ENCODE measurements around the gene GRIN2D. TPM values are rescaled to one million over a fixed set of nuclear protein-coding genes. Genes with fewer than 3 reads are reported as not detected.
"Not testable (repeated sequence)": the region's sequence is repeated elsewhere in the genome, so short reads cannot be mapped to it uniquely, and the experiment has no call there.

The GRIN2D gene
- total RNA-seq, 1 experiment from 2014 or later: not detected

DNA sequence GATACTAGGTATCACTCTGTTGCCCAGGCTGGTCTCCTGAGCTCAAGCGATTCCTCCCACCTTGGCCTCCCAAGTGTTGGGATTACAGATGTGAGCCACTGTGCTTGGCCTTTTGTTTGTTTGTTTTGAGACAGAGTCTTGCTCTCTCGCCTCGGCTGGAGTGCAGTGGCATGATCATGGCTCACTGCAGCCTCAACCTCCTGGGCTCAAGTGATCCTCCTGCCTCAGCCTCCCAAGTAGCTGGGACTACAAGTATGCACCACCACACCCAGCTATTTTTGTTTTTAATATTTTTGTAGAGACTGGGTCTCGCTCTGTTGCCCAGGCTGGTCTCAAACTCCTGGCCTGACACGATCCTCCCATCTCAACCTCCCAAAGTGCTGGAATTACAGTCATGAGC, 21.7 kb upstream of the GRIN2D start:
- not testable (repeated sequence) for DNase-seq (ENCODE audit: low spot score)

DNA sequence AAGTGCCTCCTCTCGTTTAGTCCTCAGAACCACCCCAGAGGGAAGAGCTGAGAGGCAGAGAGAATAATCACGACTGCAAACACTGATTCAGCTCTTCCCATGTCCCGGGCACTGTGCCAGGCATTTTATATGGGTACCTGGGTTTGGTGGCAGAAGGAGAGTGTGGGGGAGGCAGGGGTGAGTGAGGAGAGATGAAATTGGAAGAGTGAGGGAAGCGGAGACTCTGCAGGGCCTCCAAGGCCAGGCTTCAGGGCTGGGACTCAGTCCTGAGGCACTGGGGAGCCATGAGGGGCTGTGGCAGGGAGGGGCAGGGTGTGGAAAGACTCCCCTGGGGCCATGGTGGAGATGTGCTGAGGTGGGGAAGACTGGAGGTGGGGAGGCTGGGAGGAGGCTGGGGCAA, 20.6 kb upstream of the GRIN2D start:
- DNase-seq (ENCODE audit: low spot score): peak; percentile 8

DNA sequence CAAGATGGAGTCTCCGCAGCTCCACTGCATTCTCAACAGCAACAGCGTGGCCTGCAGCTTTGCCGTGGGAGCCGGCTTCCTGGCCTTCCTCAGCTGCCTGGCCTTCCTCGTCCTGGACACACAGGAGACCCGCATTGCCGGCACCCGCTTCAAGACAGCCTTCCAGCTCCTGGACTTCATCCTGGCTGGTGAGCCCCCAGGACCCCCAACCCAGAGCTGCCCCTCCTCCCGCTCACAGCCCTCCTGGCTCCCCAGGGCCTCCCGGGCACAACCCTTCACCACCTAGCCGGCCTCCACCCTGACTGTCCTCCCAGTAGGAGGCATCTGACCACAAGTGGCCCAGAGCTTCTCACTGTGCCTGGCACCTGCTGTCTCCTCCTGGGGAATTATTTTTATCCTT, 19.9 kb upstream of the GRIN2D start:
- no peak for DNase-seq (ENCODE audit: low spot score)

DNA sequence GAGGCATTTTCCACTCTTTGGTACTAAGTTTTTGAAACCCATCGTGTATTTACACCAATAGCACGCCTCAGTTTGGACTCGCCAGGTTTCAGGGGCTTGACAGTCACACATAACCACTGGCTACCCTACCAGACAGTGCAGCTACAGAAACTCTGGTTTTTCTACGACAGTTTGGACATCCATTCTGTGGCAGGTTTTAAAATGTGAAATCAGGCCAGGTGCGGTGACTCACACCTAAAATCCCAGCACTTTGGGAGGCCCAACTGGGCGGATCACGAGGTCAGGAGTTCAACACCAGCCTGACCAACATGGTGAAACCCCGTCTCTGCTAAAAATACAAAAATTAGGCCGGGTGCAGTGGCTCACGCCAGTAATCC, 15.3 kb upstream of the GRIN2D start:
- DNase-seq (ENCODE audit: low spot score): no peak

GRCh38 chr19:48379058-48379457, 14.4 kb upstream of the GRIN2D start:
- peak; percentile 41 for DNase-seq (ENCODE audit: low spot score)

GRCh38 chr19:48381178-48381950, 12.1 kb upstream of the GRIN2D start:
- DNase-seq (ENCODE audit: low spot score): no peak

GRCh38 chr19:48382286-48382685, 11.2 kb upstream of the GRIN2D start:
- DNase-seq (ENCODE audit: low spot score): no peak

DNA sequence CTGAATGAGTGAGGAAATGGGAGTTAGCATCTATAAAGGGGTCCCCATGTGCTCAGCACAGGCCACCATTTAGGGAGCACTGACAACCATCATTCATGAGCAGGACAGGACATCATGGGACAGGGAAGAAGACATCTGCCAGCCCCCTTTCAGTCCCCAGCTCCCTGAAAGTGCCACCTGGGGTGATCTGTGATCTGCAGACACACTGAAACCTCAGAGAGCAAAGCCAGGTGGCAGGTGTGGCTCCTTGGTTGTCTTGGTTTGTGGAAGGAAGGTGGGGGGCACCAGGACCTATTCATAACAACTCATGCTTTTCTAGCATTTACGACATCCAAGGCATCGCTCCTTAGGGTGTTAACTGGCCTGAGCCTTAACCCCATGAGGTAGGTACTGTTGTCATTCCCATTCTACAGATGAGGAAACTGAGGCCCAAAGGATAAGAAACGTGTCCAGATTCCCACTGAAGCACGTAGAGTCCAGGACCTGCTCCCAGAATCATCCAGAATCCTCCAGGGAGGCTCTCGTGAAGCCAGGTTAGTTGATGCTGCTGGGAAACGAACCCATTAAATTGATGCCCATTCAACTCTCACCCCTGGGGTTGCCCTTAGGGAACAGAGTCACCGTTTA, 7.9 kb upstream of the GRIN2D start:
- DNase-seq (ENCODE audit: low spot score): no peak

GRCh38 chr19:48386981-48387380, 6.5 kb upstream of the GRIN2D start:
- no peak for DNase-seq (ENCODE audit: low spot score)

DNA sequence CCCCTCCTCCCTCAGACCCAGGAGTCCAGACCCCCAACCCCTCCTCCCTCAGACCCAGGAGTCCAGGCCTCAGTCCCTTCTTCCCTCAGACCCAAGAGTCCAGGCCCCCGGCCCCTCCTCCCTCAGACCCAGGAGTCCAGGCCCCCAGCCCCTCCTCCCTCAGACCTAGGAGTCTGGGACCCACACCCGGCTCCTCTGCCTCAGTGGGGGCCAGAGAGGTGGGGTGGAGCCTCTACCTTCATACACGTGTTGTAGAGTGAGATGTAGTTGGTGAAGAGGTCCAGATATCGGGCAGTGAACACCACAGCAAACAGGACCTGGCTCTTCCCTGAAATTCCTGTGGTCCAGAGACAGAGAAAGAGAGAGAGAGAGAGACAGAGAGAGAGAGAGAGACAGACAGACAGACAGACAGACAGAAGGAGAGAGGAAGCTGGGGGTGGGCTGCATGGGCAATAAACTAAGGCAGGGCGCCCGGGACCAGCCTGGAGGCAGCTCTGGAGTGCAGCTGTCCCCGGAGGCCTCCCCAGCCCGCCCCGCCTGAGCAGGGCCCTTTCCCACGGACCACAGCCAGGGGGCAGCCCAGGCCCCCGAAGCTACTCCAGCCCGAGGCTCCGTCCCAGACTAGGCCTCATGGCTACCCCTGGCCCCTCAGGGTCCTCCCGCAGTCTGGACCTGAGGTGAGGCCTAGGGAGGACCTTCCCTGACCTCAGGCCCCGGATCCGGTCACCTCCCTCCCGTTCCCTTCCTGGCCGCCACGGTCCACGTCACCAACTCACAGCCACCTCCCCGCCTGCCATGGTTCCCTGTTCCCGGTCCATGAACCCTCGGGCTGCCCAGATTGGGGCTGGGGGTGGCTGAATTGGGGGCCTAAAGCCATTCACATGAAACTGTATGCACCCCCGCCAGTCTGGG, 3.0 kb upstream of the GRIN2D start:
- peak; percentile 8 for DNase-seq (ENCODE audit: low spot score)

GRCh38 chr19:48391100-48392005, 2.1 kb upstream of the GRIN2D start, which contains the start of gene KDELR1:
Gene KDELR1, minus strand, starts transcription at chr19:48391551. Its CDS starts 193 bp downstream, at chr19:48391358.
- peak; percentile 37 for DNase-seq (ENCODE audit: low spot score)

- not testable (repeated sequence) for DNase-seq (ENCODE audit: low spot score)
Measured at GRCh38 chr19:48392006-48392344, 1.5 kb upstream of the GRIN2D start.

DNA sequence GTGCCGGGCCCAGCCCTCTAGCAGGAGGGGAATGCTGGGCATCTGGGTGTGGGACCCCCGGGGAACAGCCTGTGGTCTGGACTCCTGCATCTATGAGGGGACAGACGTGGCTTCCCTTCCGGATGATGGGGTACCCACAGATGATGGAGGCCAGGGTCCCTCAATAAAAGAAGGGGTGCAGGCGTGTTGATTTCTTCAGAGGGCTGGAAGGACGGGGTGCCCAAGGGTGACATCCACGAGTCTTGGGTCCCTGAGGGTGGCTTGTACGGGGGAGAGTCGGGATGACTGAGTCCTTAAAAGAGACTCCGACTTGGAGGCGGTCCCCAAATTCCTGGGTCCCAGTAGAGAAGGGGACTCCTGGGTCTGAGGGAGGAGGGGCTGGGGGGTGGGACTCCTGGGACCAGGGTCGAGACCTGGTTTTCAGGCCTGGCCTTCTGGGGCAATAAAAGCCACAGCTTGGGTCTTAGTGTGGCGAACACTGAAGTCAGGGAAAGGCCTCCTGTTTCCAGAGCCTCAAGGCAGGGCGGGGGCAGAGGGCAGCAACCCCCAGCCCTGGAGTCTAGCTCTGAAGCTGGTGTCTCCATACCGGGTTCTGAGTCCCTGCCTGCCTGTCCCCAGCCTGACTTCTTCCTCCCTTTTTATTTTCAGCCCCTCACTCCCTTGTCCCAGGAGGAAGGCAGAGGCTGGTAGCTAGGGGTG, 459 bp upstream of the GRIN2D start:
- no peak for DNase-seq (ENCODE audit: low spot score)

- no peak for DNase-seq (ENCODE audit: low spot score)
Measured at GRCh38 chr19:48394331-48395169, 1.1 kb downstream of the GRIN2D start.

GRCh38 chr19:48395170-48395455, 1.6 kb downstream of the GRIN2D start:
- no peak for DNase-seq (ENCODE audit: low spot score)

DNA sequence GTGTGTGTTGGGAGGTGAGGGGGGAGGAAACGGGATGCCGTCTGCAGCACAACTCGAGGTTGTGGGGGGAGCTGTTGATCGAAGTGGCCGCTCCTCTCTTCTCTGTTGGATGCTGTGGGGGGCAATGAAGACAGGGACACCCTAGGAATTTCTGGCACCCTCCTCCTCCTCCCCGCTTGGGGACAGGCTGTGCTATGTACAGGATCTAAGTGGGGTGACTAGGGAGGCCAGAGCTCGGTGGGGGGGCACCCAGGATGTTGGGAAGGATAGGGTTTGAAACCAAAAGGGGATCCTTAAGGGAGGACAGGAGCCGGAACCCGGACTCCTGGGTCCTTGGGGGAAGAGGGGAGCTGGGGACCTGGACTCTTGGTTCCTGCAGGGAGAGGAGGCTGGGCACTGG, 2.0 kb downstream of the GRIN2D start:
- DNase-seq (ENCODE audit: low spot score): no peak

DNA sequence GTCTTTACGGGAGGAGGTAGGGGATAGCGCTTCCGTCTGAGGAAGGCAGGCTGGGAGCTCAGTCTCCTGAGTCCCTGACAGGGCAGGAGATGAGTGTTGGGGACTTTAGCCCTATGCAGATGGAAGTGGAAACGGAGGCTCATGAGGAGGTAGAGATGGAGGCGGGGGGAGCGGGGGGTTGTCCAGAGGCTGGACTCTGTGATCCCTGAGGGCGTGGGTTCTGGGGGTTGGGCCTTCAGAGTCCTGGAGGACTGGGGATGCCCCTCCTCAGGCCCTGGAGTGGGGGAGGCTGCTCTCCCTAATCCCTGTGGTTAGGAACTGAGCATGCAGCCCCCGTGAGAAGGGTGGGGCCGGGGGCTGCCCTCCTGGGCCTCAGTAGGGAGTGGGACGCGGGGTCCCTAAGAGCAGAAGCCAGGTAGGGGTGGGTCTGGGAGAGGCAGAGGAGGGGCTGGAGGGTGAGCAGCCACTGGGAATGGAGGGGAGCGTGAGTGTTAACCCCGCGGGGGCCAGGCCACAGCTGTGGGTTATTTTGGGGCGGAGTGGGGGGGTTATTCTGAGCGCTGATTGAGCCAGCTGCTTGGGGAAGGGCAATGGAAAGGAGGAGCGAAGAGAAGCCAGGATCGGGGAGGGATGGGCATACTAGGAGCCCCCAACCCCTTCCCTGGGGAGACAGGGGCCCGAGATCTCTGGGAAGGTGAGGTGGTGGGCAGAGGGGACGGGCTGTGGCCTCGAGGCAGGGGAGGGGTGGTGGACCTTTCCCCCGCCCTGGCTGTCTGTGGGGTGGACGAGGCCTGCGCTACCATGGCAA, 2.8 kb downstream of the GRIN2D start:
- no peak for DNase-seq (ENCODE audit: low spot score)

DNA sequence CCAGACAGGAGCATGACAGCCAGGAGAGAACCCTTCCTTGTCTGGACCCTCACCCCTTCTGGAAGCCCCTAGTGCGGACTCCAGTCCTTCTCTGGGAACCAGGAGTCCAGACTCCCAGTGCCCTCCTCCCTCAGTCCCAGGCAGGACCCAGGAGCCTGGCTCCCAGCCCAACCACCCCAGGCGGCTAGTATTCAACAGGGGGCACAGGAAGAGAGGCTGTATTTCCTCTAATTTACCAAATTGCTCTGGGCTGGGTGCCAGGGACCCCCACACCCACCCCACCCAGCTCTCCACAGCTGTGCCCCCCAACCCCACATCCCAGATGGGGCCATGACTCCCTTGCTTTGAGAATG, 3.3 kb downstream of the GRIN2D start:
- DNase-seq (ENCODE audit: low spot score): no peak

Data from A172 (cell line).